H1 (cell line): ENCODE data around the gene NCR2. TPM values are rescaled to one million over a fixed set of nuclear protein-coding genes. Genes with fewer than 3 reads are reported as not detected.

ENCODE experiments used
- CTCF ChIA-PET: fragments of 300-600 bp; sonication (Branson Sonifier 250); formaldehyde crosslinking; loops from one replicate; lab custom pipeline; 2021; ENCODE audit not compliant: partially characterized antibody; lab: Charles Lee
- POLR2A ChIA-PET: fragments of 300-600 bp; sonication (Branson Sonifier 250); formaldehyde crosslinking; loops from one replicate; lab custom pipeline; 2021; ENCODE audit warnings: inconsistent platforms; ENCODE audit not compliant: partially characterized antibody; lab: Charles Lee
- DNase-seq, 2 experiments: peaks; one replicate each; pipeline versions ENCODE4 v3.0.0 to v3.0.0-alpha.2; 2010 to 2022; ENCODE audit warnings: low spot score in 2 of 2, low read depth in 1 of 2, mixed read lengths in 1 of 2
- FAIRE-seq: peaks from 2 replicates; lab custom pipeline; 2011; peaks lifted over from hg19 to GRCh38; lab: Jason Lieb, UNC
- H2AFZ ChIP-seq: 2 replicates; pipeline ENCODE4 v1.8.1; 2012; ENCODE audit warnings: low read length, inconsistent platforms
- H2AK5ac ChIP-seq: 2 replicates; pipeline ENCODE4 v1.6.1; 2013; ENCODE audit warnings: low read depth, low read length
- H2BK120ac ChIP-seq: replicated peaks from 2 replicates; pipeline ENCODE3; 2013; ENCODE audit warnings: low read depth, low read length, inconsistent platforms
- H2BK12ac ChIP-seq: 2 replicates; pipeline ENCODE4 v1.6.1; 2013; ENCODE audit warnings: low read depth, low read length
- H2BK15ac ChIP-seq: 2 replicates; pipeline ENCODE4 v1.6.1; 2013; ENCODE audit warnings: low read length
- H2BK20ac ChIP-seq: 2 replicates; pipeline ENCODE4 v1.6.1; 2013; ENCODE audit warnings: low read length
- H2BK5ac ChIP-seq: 2 replicates; pipeline ENCODE4 v1.6.1; 2013; ENCODE audit warnings: low read depth, low read length
- H3K14ac ChIP-seq: 2 replicates; pipeline ENCODE4 v1.6.1; 2013; ENCODE audit warnings: inconsistent platforms; ENCODE audit not compliant: insufficient read length
- H3K18ac ChIP-seq: 2 replicates; pipeline ENCODE4 v1.6.1; 2013; ENCODE audit warnings: low read length; ENCODE audit errors: extremely low read depth
- H3K23ac ChIP-seq: 2 replicates; pipeline ENCODE4 v1.6.1; 2013; ENCODE audit warnings: inconsistent platforms; ENCODE audit not compliant: insufficient read length
- H3K23me2 ChIP-seq: 2 replicates; pipeline ENCODE4 v1.6.1; 2013; ENCODE audit warnings: low read depth, low read length
- H3K27ac ChIP-seq: 2 replicates; pipeline ENCODE4 v1.6.1; 2011; ENCODE audit warnings: low read depth, low read length, inconsistent platforms
- H3K27me3 ChIP-seq, 4 experiments: replicated peaks in 1 of 4; 1 replicate in 1 of 4; 2 replicates in 3 of 4; pipeline versions ENCODE4 v1.6.1 to v1.8.1; 2011 to 2013; ENCODE audit warnings: low read length in 3 of 4, mild to moderate bottlenecking in 3 of 4, inconsistent platforms in 2 of 4, mixed read lengths in 2 of 4, moderate library complexity in 1 of 4; ENCODE audit not compliant: control insufficient read depth in 3 of 4, insufficient read depth in 3 of 4; ENCODE audit errors: extremely low read depth in 1 of 4
- H3K36me3 ChIP-seq, 4 experiments: 2 replicates each; pipeline versions ENCODE4 v1.6.1 to v1.8.1; 2011 to 2013; ENCODE audit warnings: mild to moderate bottlenecking in 4 of 4, low read length in 3 of 4, moderate library complexity in 2 of 4, control low read depth in 1 of 4, inconsistent platforms in 1 of 4; ENCODE audit not compliant: insufficient read depth in 4 of 4, control insufficient read depth in 2 of 4
- H3K4ac ChIP-seq: replicated peaks from 2 replicates; pipeline ENCODE3; 2013; ENCODE audit warnings: low read length, low read depth, mixed read lengths, inconsistent platforms; ENCODE audit not compliant: insufficient read length
- H3K4me1 ChIP-seq, 4 experiments: replicated peaks in 1 of 4; 1 replicate in 1 of 4; 2 replicates in 3 of 4; pipeline versions ENCODE4 v1.6.1 to v1.8.1; 2011 to 2013; ENCODE audit warnings: low read length in 3 of 4, inconsistent platforms in 2 of 4, mixed read lengths in 1 of 4; ENCODE audit not compliant: insufficient read depth in 4 of 4, control insufficient read depth in 3 of 4
- H3K4me2 ChIP-seq, 2 experiments: 2 replicates each; pipeline versions ENCODE4 v1.6.1 to v1.8.1; 2011 to 2013; ENCODE audit warnings: low read depth in 2 of 2, low read length in 2 of 2, control low read depth in 1 of 2, inconsistent platforms in 1 of 2, mild to moderate bottlenecking in 1 of 2; ENCODE audit not compliant: insufficient read depth in 1 of 2
- H3K4me3 ChIP-seq, 4 experiments: fragments of 200-600, 300-600 bp in 1 of 4; sonication (generic), shearing (Covaris generic), sonication (Bioruptor Twin) in 1 of 4; 2 replicates each; pipeline versions ENCODE4 v1.5.1 to v1.8.1; 2011 to 2016; ENCODE audit warnings: low read length in 4 of 4, low read depth in 3 of 4, control low read depth in 2 of 4, inconsistent platforms in 2 of 4, mild to moderate bottlenecking in 2 of 4, mixed read lengths in 1 of 4, moderate library complexity in 1 of 4; ENCODE audit not compliant: insufficient read depth in 2 of 4; ENCODE audit errors: extremely low read depth in 1 of 4
- H3K56ac ChIP-seq: replicated peaks from 2 replicates; pipeline ENCODE3; 2013; ENCODE audit warnings: low read depth, mild to moderate bottlenecking, mixed read lengths, low read length, inconsistent platforms; ENCODE audit not compliant: insufficient read length
- H3K79me1 ChIP-seq: 2 replicates; pipeline ENCODE4 v1.6.1; 2013; ENCODE audit warnings: low read depth, low read length, control low read depth
- H3K79me2 ChIP-seq, 2 experiments: 2 replicates each; pipeline versions ENCODE4 v1.6.1 to v1.8.1; 2012 to 2013; ENCODE audit warnings: low read length in 2 of 2, mild to moderate bottlenecking in 2 of 2, inconsistent platforms in 1 of 2; ENCODE audit not compliant: insufficient read depth in 2 of 2, control insufficient read depth in 1 of 2
- H3K9ac ChIP-seq, 4 experiments: replicated peaks in 1 of 4; 1 replicate in 1 of 4; 2 replicates in 3 of 4; pipeline versions ENCODE4 v1.6.1 to v1.8.1; 2011 to 2013; ENCODE audit warnings: low read depth in 3 of 4, low read length in 3 of 4, control low read depth in 2 of 4, mild to moderate bottlenecking in 2 of 4, moderate library complexity in 2 of 4, inconsistent platforms in 1 of 4; ENCODE audit errors: extremely low read depth in 1 of 4
- H3K9me3 ChIP-seq, 2 experiments: 2 replicates each; pipeline versions ENCODE4 v1.6.1 to v1.8.1; 2012 to 2013; ENCODE audit warnings: mild to moderate bottlenecking in 2 of 2, moderate library complexity in 2 of 2, control low read depth in 1 of 2, inconsistent platforms in 1 of 2, low read depth in 1 of 2, low read length in 1 of 2, mixed read lengths in 1 of 2; ENCODE audit not compliant: insufficient read depth in 2 of 2
- H4K20me1 ChIP-seq, 2 experiments: replicated peaks in 1 of 2; 2 replicates each; pipeline versions ENCODE3 to v1.8.1; 2011 to 2013; ENCODE audit warnings: inconsistent platforms in 2 of 2, low read length in 2 of 2, mild to moderate bottlenecking in 1 of 2; ENCODE audit not compliant: insufficient read depth in 2 of 2, control insufficient read depth in 1 of 2
- H4K5ac ChIP-seq: 2 replicates; pipeline ENCODE4 v1.6.1; 2013; ENCODE audit warnings: low read length, low read depth, mixed read lengths, inconsistent platforms; ENCODE audit not compliant: insufficient read length
- H4K8ac ChIP-seq: 2 replicates; pipeline ENCODE4 v1.8.0; 2013; ENCODE audit warnings: mild to moderate bottlenecking, moderate library complexity, low read length, inconsistent platforms; ENCODE audit not compliant: insufficient read depth; ENCODE audit errors: extremely low read depth
- H4K91ac ChIP-seq: replicated peaks from 2 replicates; pipeline ENCODE3; 2013; ENCODE audit warnings: low read length, mixed read lengths, inconsistent platforms; ENCODE audit not compliant: insufficient read length
- BACH1 ChIP-seq: IDR thresholded peaks from 2 replicates; pipeline ENCODE4 v1.6.1; 2012; ENCODE audit warnings: low read length, improper control_type of control experiment
- CBX8 ChIP-seq: fragments of 300-800, 300-1000 bp; sonication (generic); IDR thresholded peaks from 2 replicates; pipeline ENCODE4 v1.7.1; 2016; ENCODE audit warnings: low read depth, low read length, borderline replicate concordance
- FOSL1 ChIP-seq: IDR thresholded peaks from 2 replicates; pipeline ENCODE4 v1.6.1; 2011; ENCODE audit warnings: mild to moderate bottlenecking, low read depth, low read length, moderate library complexity; ENCODE audit not compliant: insufficient read depth
- GABPA ChIP-seq: IDR thresholded peaks from 2 replicates; pipeline ENCODE4 v1.6.1; 2011; ENCODE audit warnings: mild to moderate bottlenecking, low read length, moderate library complexity, borderline replicate concordance; ENCODE audit not compliant: insufficient read depth
- GTF2F1 ChIP-seq: IDR thresholded peaks from 2 replicates; pipeline ENCODE4 v1.6.1; 2012; ENCODE audit warnings: low read depth, low read length, improper control_type of control experiment, borderline replicate concordance
- HDAC6 ChIP-seq: IDR thresholded peaks from one replicate; pipeline ENCODE4 v1.7.1; 2012; ENCODE audit warnings: low read depth, mild to moderate bottlenecking, inconsistent platforms, low read length, moderate library complexity
- JUND ChIP-seq: IDR thresholded peaks from 2 replicates; pipeline ENCODE4 v1.6.1; 2011; ENCODE audit warnings: mild to moderate bottlenecking, improper control_type of control experiment, low read length
- KDM1A ChIP-seq: fragments of 200-600, 300-600 bp; sonication (generic); IDR thresholded peaks from 2 replicates; pipeline ENCODE4 v1.7.1; 2016; ENCODE audit warnings: mild to moderate bottlenecking, low read length, borderline replicate concordance
- KDM5A ChIP-seq: fragments of 200-600 bp; IDR thresholded peaks from 2 replicates; pipeline ENCODE4 v1.7.1; 2012; ENCODE audit warnings: mild to moderate bottlenecking, low read length, inconsistent platforms, mixed read lengths
- POLR2A ChIP-seq, 2 experiments: IDR thresholded peaks; 1 replicate in 1 of 2; 2 replicates in 1 of 2; pipeline ENCODE4 v1.6.1; 2011; ENCODE audit warnings: low read depth in 2 of 2, low read length in 2 of 2, mild to moderate bottlenecking in 2 of 2; ENCODE audit errors: control extremely low read depth in 1 of 2
- SIRT6 ChIP-seq: IDR thresholded peaks from one replicate; pipeline ENCODE4 v1.7.1; 2012; ENCODE audit warnings: low read length, inconsistent platforms
- TAF1 ChIP-seq: IDR thresholded peaks from 2 replicates; pipeline ENCODE4 v1.6.1; 2011; ENCODE audit warnings: mild to moderate bottlenecking, low read depth, low read length
- USF2 ChIP-seq: IDR thresholded peaks from 2 replicates; pipeline ENCODE4 v1.6.1; 2011; ENCODE audit warnings: low read length, improper control_type of control experiment
- WGBS, 2 experiments: shearing (Covaris generic) in 1 of 2; methylation state at CpG; one replicate each; pipeline versions ENCODE4 v1.1.6 to v1.1.7; 2013 to 2015; ENCODE audit warnings: low lambda C conversion rate in 2 of 2, mixed read lengths in 2 of 2, inconsistent platforms in 1 of 2, low coverage in 1 of 2, missing lambda C conversion rate in 1 of 2; ENCODE audit not compliant: insufficient replicate concordance in 2 of 2, insufficient coverage in 1 of 2, insufficient read length in 1 of 2; ENCODE audit errors: extremely low coverage in 1 of 2, missing lambda C conversion rate in 1 of 2; 5-methylcytosine and 5-hydroxymethylcytosine counted together
- polyA plus RNA-seq, 7 experiments: library from polyadenylated mRNA; depleted of rRNA in 3 of 7; stranded (reverse) in 5 of 7; unstranded in 2 of 7; fragments of >200 nt in 5 of 7; fragments of 200-250 nt in 2 of 7; gene quantifications; 1 replicate in 5 of 7; 2 replicates in 1 of 7; 4 replicates in 1 of 7; pipeline versions ENCODE4 v1.2.1 to v1.2.3, GENCODE V29; 2011 to 2013; ENCODE audit warnings: missing spikeins in 2 of 7, mixed read lengths in 2 of 7
- total RNA-seq: library from RNA; stranded (reverse); fragmentation: NEBNext Ultra II Directional; extraction: Animal tissue kit (Norgen Biotek cat#: 25700); gene quantifications from 2 replicates; pipeline ENCODE4 v1.2.1, GENCODE V29; 2021

Gene NCR2
- total and polyA plus RNA-seq, 2 of the 8 experiments (the other 6 are each of a cell fraction or from before 2014, with no cell fraction given) = not detected

DNA sequence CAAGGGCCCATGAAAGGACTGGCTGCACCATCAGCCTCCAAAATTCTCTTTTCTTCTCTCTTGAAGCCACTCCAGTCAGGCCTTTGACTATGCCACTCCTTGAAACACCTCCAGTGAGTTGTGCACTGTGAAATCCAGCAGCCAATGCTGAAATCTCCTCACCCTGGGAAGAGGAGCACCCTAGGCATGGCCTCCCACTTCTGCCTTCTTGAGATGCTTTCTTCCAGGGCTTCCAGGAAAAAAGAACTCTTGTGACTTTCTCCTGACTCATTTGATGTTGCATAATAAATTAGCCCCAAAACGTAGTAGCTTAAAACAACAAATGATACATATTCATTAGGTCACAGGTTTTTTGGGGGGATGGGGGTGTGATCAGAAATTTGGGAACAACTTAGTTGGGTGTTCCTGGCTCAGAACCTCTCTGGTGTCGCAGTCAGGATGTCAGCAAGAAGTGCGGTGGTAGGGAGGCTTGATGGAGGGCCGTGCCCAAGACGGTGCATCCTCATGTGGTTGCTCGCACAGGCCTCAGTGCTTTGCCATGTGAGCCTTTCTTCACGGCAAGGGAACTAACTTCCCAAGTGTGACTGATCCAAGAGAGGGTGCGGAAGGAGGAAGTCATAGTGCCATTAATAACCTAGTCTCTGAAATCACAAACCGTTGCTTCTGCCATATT lies 12.1 kb downstream of the NCR2 start:
- Histone ChIP-seq H3K27ac (no peak overlapping the region), H3K27me3 (no peaks in the 10 kb centered on the region; a peak in 3 of 7 replicates), H2AK5ac (no peak overlapping the region), H3K79me1 (no peaks in the 10 kb centered on the region), H3K14ac (no peak overlapping the region), H3K56ac (no peak overlapping the region), H4K8ac (no peak overlapping the region), H3K79me2 (no peaks in the 10 kb centered on the region), H3K4me1 (0 out of 7 replicates have a peak, but pooled peaks cover 0 to 2% (median 0%) of the 10 kb centered on the region in 4 experiments), H3K18ac (no peak overlapping the region), H2BK15ac (no peak overlapping the region), H3K23me2 (no peaks in the 10 kb centered on the region), H2BK120ac (no peak overlapping the region), H3K4ac (no peak overlapping the region), H2BK12ac (no peak overlapping the region), H2AFZ (no peak overlapping the region), H3K4me3 (no peak overlapping the region), H4K91ac (no peak overlapping the region), H3K4me2 (no peak overlapping the region), H4K20me1 (no peaks in the 10 kb centered on the region), H3K9ac (no peak overlapping the region), H2BK20ac (no peak overlapping the region), H3K36me3 (no peaks in the 10 kb centered on the region), H3K9me3 (peaks cover 4 to 6% of the 10 kb centered on the region in 2 experiments), H3K23ac (no peak overlapping the region), H4K5ac (no peak overlapping the region), H2BK5ac (no peak overlapping the region)
- POLR2A ChIA-PET = no interaction called here
- FAIRE-seq = no peak
- DNase-seq = peak in 1 of 2 experiments; percentile 14
- WGBS, 2 experiments = 79% methylated on average over 9 of the region's 9 CpGs; no CpG with 5 or more reads in 1 of the 2 experiments
- CTCF ChIA-PET = interaction anchor here (0.7 kb wide), 1 partner anchor 346 kb away, joined by 3 read pairs; no protein-coding TSS in a partner anchor
- TF ChIP-seq KDM5A (no peak), TAF1 (no peak), JUND (no peak), SIRT6 (no peak), POLR2A (IDR thresholded peaks at IDR 0.05; ENCODE audit: control extremely low read depth in 1 of 2, low read depth in 2 of 2, low read length in 2 of 2) (no peak), GABPA (no peak), USF2 (no peak), GTF2F1 (no peak), FOSL1 (no peak), BACH1 (no peak), CBX8 (no peak), HDAC6 (no peak), KDM1A (no peak)
